RWPE2 (cell line): Measurements from ENCODE around the gene ERBB4.
A peak's percentile ranks its signal among the peaks of the same experiment; 100 is the strongest.

ENCODE experiments used
- ATAC-seq: fragments of 200-7000 bp; cut with Tn5 transposase; 3 replicates; pipeline ENCODE4 v1.9.1; 2021; ENCODE audit warnings: low read depth
- DNase-seq: peaks from one replicate; pipeline ENCODE4 v3.0.0-alpha.2; 2020; ENCODE audit warnings: low spot score
- H3K27ac ChIP-seq: fragments of 450-650 bp; 2 replicates; pipeline ENCODE4 v1.5.1; 2017; ENCODE audit warnings: mild to moderate bottlenecking; ENCODE audit not compliant: poor library complexity, severe bottlenecking
- H3K27me3 ChIP-seq: fragments of 250-450 bp; sonication (Bioruptor Pico); 2 replicates; pipeline ENCODE4 v1.5.1; 2021; ENCODE audit warnings: mild to moderate bottlenecking, moderate library complexity; ENCODE audit not compliant: insufficient read depth, poor library complexity, severe bottlenecking
- H3K36me3 ChIP-seq: fragments of 250-450 bp; sonication (Bioruptor Pico); 2 replicates; pipeline ENCODE4 v1.5.1; 2020; ENCODE audit warnings: low read depth, mild to moderate bottlenecking, moderate library complexity
- H3K4me1 ChIP-seq: fragments of 250-450 bp; sonication (Bioruptor Pico); 2 replicates; pipeline ENCODE4 v1.5.1; 2021; ENCODE audit warnings: mild to moderate bottlenecking, moderate library complexity; ENCODE audit not compliant: insufficient read depth, poor library complexity, severe bottlenecking
- H3K4me3 ChIP-seq: fragments of 250-450 bp; sonication (Bioruptor Pico); 2 replicates; pipeline ENCODE4 v1.5.1; 2021; ENCODE audit warnings: mild to moderate bottlenecking, moderate library complexity; ENCODE audit not compliant: severe bottlenecking
- H3K9me3 ChIP-seq: fragments of 250-450 bp; sonication (Bioruptor Pico); 2 replicates; pipeline ENCODE4 v1.5.1; 2021; ENCODE audit warnings: mild to moderate bottlenecking, moderate library complexity; ENCODE audit not compliant: severe bottlenecking
- CTCF ChIP-seq: fragments of 450-650 bp; IDR thresholded peaks from one replicate; pipeline ENCODE4 v1.5.1; 2017; ENCODE audit warnings: mild to moderate bottlenecking, moderate library complexity; ENCODE audit not compliant: poor library complexity, severe bottlenecking

The ERBB4 gene

GRCh38 chr2:212392544-212392943 lies 146.1 kb downstream of the ERBB4 start:
- no peak overlapping the region for H3K27ac ChIP-seq
- H3K4me1 ChIP-seq: peaks cover 6% of the 10 kb centered on the region
- H3K4me3 ChIP-seq: no peak overlapping the region
- no peak for TF ChIP-seq CTCF
- no peaks in the 10 kb centered on the region for H3K27me3 ChIP-seq
- no peak for ATAC-seq
- no peak for DNase-seq
- no peaks in the 10 kb centered on the region for H3K36me3 ChIP-seq
- no peaks in the 10 kb centered on the region for H3K9me3 ChIP-seq

- no peak overlapping the region for H3K4me3 ChIP-seq
- H3K4me1 ChIP-seq: peaks cover 6% of the 10 kb centered on the region
- H3K27me3 ChIP-seq: no peaks in the 10 kb centered on the region
- no peaks in the 10 kb centered on the region for H3K9me3 ChIP-seq
- TF ChIP-seq CTCF: no peak
- peak; percentile 73 for ATAC-seq
- H3K27ac ChIP-seq: no peak overlapping the region
- no peak for DNase-seq
- no peaks in the 10 kb centered on the region for H3K36me3 ChIP-seq
These were observed 146.6 kb downstream of the ERBB4 start for GRCh38 chr2:212392043-212392442.

GRCh38 chr2:212387146-212387545 lies 151.5 kb downstream of the ERBB4 start:
- ATAC-seq (no peak), DNase-seq (no peak)
- peaks cover 19% of the 10 kb centered on the region for H3K4me1 ChIP-seq
- H3K27me3 ChIP-seq: no peaks in the 10 kb centered on the region
- no peaks in the 10 kb centered on the region for H3K9me3 ChIP-seq
- no peaks in the 10 kb centered on the region for H3K36me3 ChIP-seq
- H3K27ac ChIP-seq: no peak overlapping the region
- no peak overlapping the region for H3K4me3 ChIP-seq
- TF ChIP-seq CTCF: no peak

- peaks cover 14% of the 10 kb centered on the region for H3K4me1 ChIP-seq
- no peaks in the 10 kb centered on the region for H3K27me3 ChIP-seq
- ATAC-seq (peak; percentile 95), DNase-seq (no peak)
- no peak overlapping the region for H3K27ac ChIP-seq
- H3K9me3 ChIP-seq: no peaks in the 10 kb centered on the region
- TF ChIP-seq CTCF: no peak
- H3K4me3 ChIP-seq: no peak overlapping the region
- H3K36me3 ChIP-seq: no peaks in the 10 kb centered on the region
These were observed 153.4 kb downstream of the ERBB4 start for GRCh38 chr2:212385241-212385640.

GRCh38 chr2:212384027-212384426 lies 154.6 kb downstream of the ERBB4 start:
- H3K36me3 ChIP-seq: no peaks in the 10 kb centered on the region
- no peak for TF ChIP-seq CTCF
- no peak overlapping the region for H3K4me3 ChIP-seq
- ATAC-seq (no peak), DNase-seq (no peak)
- H3K27me3 ChIP-seq: no peaks in the 10 kb centered on the region
- no peaks in the 10 kb centered on the region for H3K9me3 ChIP-seq
- no peak overlapping the region for H3K27ac ChIP-seq
- H3K4me1 ChIP-seq: peaks cover 14% of the 10 kb centered on the region
